Upper lobe of right lung (tissue), 1 donor: ENCODE measurements around the gene NECAB2. TPM values are rescaled to one million over a fixed set of nuclear protein-coding genes. Genes with fewer than 3 reads are reported as not detected.
"Not testable (repeated sequence)": the region's sequence is repeated elsewhere in the genome, so short reads cannot be mapped to it uniquely, and the experiment has no call there.

Source experiments
- ATAC-seq: fragments of 200-7000 bp; cut with Tn5 transposase; one replicate; pipeline ENCODE4 v1.9.1; 2020; ENCODE audit warnings: mild to moderate bottlenecking, moderate library complexity
- DNase-seq: peaks from one replicate; pipeline ENCODE4 v3.0.0-alpha.2; 2020
- H3K27ac ChIP-seq: fragments of 200-600 bp; one replicate; pipeline ENCODE4 v1.8.0; 2022
- H3K27me3 ChIP-seq: fragments of 200-600 bp; one replicate; pipeline ENCODE4 v1.8.0; 2022; ENCODE audit warnings: mild to moderate bottlenecking
- H3K36me3 ChIP-seq: fragments of 200-600 bp; one replicate; pipeline ENCODE4 v1.8.0; 2022
- H3K4me1 ChIP-seq: fragments of 200-600 bp; one replicate; pipeline ENCODE4 v1.8.0; 2022
- H3K4me3 ChIP-seq: fragments of 200-600 bp; one replicate; pipeline ENCODE4 v1.8.0; 2022; ENCODE audit warnings: mild to moderate bottlenecking
- H3K9me3 ChIP-seq: fragments of 200-600 bp; one replicate; pipeline ENCODE4 v1.8.0; 2022
- intact Hi-C: fragments of 100-400 bp; cut with DNase I; formaldehyde crosslinking; loops from one replicate; pipeline ENCODE4 v1.11.0; 2022
- total RNA-seq: library from RNA; stranded (reverse); fragmentation: NEBNext Ultra II Directional; extraction: Animal tissue kit (Norgen Biotek cat#: 25700); gene quantifications from one replicate; pipeline ENCODE4 v1.2.1, GENCODE V29; 2021
- TF ChIP-seq, protein P1 (sequence below): fragments of 200-600 bp; IDR thresholded peaks from one replicate; pipeline ENCODE4 v1.8.0; 2022; ENCODE audit warnings: antibody characterized with exemption
- donor health status: DM: no; HTN: yes; CAD: no; lungs with severe emphysema.

Gene NECAB2
- total RNA-seq, 1 donor from 2014 or later, result not detected

DNA sequence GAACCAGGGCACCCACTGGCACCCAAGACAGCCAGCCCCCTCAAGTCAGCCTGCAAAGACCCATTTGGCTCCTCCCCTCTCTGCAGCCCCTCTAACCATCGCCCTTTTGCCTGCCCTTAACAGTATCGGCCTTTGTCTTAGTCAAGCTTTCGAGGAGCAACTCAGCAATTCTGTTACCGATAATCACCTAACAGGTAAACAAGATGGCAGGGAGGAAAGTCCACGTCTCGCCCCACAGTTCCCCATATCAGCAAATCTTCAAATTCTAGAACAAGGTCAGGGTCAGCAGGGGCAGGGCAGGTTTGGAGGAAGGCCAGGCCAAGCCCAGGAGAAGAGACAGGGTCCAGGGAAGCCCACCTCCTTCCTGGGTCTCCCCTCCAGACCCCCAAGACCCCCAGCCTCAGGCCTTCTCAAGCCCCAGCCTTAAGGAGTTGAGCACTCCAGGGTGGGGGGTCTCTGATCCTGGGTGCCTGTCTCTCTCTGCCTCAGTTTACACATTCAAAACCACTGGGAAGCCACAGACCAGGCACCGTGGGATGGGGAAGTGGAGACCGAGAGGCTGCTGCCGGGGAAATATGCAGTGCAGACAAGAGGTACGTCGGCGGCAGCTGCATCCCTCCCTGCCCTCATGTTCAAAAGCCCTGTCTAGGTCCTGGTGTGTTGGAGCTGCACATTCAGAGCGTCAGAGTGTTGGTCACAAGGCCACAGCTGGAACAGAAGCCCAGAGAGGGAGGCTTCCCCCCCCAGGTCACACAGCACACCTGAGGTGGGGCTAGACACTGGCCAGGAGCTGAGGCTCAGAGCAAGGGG, 18.9 kb upstream of the NECAB2 start:
- ATAC-seq (no peak), DNase-seq (no peak)
- H3K27ac ChIP-seq, result no peak overlapping the region
- no peaks in the 10 kb centered on the region for H3K36me3 ChIP-seq
- no peaks in the 10 kb centered on the region for H3K27me3 ChIP-seq
- no peaks in the 10 kb centered on the region for H3K9me3 ChIP-seq
- TF ChIP-seq, protein P1, sequence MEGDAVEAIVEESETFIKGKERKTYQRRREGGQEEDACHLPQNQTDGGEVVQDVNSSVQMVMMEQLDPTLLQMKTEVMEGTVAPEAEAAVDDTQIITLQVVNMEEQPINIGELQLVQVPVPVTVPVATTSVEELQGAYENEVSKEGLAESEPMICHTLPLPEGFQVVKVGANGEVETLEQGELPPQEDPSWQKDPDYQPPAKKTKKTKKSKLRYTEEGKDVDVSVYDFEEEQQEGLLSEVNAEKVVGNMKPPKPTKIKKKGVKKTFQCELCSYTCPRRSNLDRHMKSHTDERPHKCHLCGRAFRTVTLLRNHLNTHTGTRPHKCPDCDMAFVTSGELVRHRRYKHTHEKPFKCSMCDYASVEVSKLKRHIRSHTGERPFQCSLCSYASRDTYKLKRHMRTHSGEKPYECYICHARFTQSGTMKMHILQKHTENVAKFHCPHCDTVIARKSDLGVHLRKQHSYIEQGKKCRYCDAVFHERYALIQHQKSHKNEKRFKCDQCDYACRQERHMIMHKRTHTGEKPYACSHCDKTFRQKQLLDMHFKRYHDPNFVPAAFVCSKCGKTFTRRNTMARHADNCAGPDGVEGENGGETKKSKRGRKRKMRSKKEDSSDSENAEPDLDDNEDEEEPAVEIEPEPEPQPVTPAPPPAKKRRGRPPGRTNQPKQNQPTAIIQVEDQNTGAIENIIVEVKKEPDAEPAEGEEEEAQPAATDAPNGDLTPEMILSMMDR, result no peak
- no peak overlapping the region for H3K4me3 ChIP-seq
- peaks cover 12% of the 10 kb centered on the region for H3K4me1 ChIP-seq
- intact Hi-C loops, result no loop called here

- TF ChIP-seq, protein P1, result no peak
- H3K9me3 ChIP-seq, result no peaks in the 10 kb centered on the region
- H3K27ac ChIP-seq, result no peak overlapping the region
- intact Hi-C loops, result no loop called here
- ATAC-seq (no peak), DNase-seq (no peak)
- no peaks in the 10 kb centered on the region for H3K36me3 ChIP-seq
- no peak overlapping the region for H3K4me3 ChIP-seq
- peaks cover 18% of the 10 kb centered on the region for H3K4me1 ChIP-seq
- H3K27me3 ChIP-seq, result no peaks in the 10 kb centered on the region
Observed at GRCh38 chr16:83949724-83950001, 18.4 kb upstream of the NECAB2 start.

GRCh38 chr16:83950862-83951399, 17.1 kb upstream of the NECAB2 start:
- H3K4me1 ChIP-seq, result peaks cover 19% of the 10 kb centered on the region
- DNase-seq, H3K4me3 ChIP-seq, H3K27me3 ChIP-seq, H3K9me3 ChIP-seq, H3K36me3 ChIP-seq, H3K27ac ChIP-seq, ATAC-seq, intact Hi-C loops: not testable (repeated sequence)

- Histone ChIP-seq H3K36me3 (no peaks in the 10 kb centered on the region), H3K27ac (no peak overlapping the region), H3K27me3 (no peaks in the 10 kb centered on the region), H3K4me1 (peaks cover 19% of the 10 kb centered on the region), H3K4me3 (no peak overlapping the region), H3K9me3 (no peaks in the 10 kb centered on the region)
- intact Hi-C loops, result no loop called here
- no peak for DNase-seq
- ATAC-seq, result no peak
- TF ChIP-seq, protein P1, result no peak
Observed at GRCh38 chr16:83951544-83951943, 16.5 kb upstream of the NECAB2 start.

DNA sequence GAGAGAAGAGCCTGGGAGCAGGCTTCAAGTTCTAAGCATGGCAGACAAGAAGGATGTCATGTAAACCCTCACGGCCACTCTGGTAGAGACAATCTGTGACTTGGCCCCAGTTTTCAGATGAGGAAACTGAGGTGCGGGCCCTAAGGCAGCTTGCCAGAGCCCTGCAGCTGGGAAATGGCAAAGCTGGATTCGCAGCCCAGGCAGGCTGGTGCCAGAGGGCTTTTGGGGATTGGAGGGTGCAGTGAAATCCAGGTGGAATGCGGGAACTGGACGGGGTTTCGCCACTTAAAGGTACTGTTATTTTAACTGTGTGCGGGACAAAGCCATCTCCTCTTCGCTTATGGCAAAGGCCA, 15.5 kb upstream of the NECAB2 start:
- peak; percentile 30 for ATAC-seq
- peak overlapping the region; percentile 89 for H3K27ac ChIP-seq
- no peak for DNase-seq

More for the DNA sequence above, 15.5 kb upstream of the NECAB2 start:
- Histone ChIP-seq H3K4me1 (peaks cover 19% of the 10 kb centered on the region), H3K27me3 (no peaks in the 10 kb centered on the region), H3K4me3 (peak overlapping the region; percentile 64), H3K36me3 (no peaks in the 10 kb centered on the region), H3K9me3 (no peaks in the 10 kb centered on the region)
- intact Hi-C loops, result no loop called here
- TF ChIP-seq, protein P1, result no peak
